IPS-15b (cell line): ENCODE data around the gene CD4.

Experiments
- H3K27me3 ChIP-seq: one replicate; pipeline ENCODE4 v1.6.1; 2013; ENCODE audit warnings: low read length; ENCODE audit not compliant: control insufficient read depth, insufficient read depth
- H3K36me3 ChIP-seq: one replicate; pipeline ENCODE4 v1.6.1; 2013; ENCODE audit warnings: low read length; ENCODE audit not compliant: control insufficient read depth, insufficient read depth
- H3K4me1 ChIP-seq: one replicate; pipeline ENCODE4 v1.6.1; 2013; ENCODE audit warnings: mild to moderate bottlenecking, low read length; ENCODE audit not compliant: control insufficient read depth, insufficient read depth
- H3K4me3 ChIP-seq: one replicate; pipeline ENCODE4 v1.5.1; 2013; ENCODE audit warnings: low read depth, low read length
- H3K9ac ChIP-seq: one replicate; pipeline ENCODE4 v1.6.1; 2013; ENCODE audit warnings: low read depth, mild to moderate bottlenecking, low read length
- H3K9me3 ChIP-seq: one replicate; pipeline ENCODE4 v1.6.1; 2013; ENCODE audit warnings: mild to moderate bottlenecking, low read length; ENCODE audit not compliant: control insufficient read depth, insufficient read depth

CD4 gene

GRCh38 chr12:6822426-6823135 lies 33.3 kb downstream of the CD4 start:
- peak overlapping the region; percentile 77 for H3K4me3 ChIP-seq
- peaks cover 3% of the 10 kb centered on the region for H3K36me3 ChIP-seq
- H3K27me3 ChIP-seq = peaks cover 51% of the 10 kb centered on the region
- H3K4me1 ChIP-seq = peaks cover 31% of the 10 kb centered on the region
- no peak overlapping the region for H3K9ac ChIP-seq
- no peaks in the 10 kb centered on the region for H3K9me3 ChIP-seq

DNA sequence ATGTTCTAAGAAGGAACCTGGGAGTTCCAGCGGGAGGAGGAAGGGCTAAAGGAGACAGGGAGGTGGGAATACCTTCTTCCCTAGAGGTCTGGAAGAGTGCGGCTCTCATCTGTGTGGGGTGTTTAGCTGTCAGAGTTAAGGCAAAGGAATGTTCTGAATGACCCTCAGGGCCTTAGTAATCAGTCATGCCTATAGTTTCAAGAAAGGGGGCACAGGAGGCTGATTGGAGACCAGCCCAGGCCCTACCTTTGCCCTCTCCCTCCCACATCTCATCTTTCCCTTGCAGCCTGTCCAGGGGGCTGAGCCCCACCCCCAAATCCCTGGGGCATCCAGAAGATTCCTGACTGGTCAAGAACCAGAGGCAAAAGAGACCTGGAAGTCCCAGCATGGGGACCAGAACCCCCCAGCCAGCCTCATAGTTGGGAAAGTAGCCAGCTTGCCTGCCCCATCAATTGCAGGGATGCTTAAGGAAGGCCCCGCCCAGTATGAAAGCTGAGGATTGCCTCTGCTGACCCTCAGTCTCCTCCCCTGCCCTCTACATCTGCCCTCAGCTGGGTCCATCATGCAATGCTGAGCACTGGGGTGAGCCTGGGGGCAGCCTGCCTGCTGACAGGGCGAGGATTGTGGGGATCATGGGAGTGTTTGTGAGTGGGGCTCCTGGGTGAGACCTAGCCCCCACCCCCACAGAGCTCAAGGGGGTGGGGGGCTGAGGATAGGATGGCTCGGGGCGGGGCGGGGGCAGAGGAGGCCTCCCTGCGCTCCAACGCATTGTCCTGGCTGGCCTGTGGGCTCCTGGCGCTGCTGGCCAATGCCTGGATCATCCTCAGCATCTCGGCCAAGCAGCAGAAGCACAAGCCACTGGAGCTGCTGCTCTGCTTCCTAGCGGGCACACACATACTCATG lies 34.1 kb downstream of the CD4 start:
- Histone ChIP-seq H3K9ac (no peak overlapping the region), H3K4me1 (peaks cover 31% of the 10 kb centered on the region), H3K9me3 (no peaks in the 10 kb centered on the region), H3K36me3 (peaks cover 3% of the 10 kb centered on the region), H3K4me3 (no peak overlapping the region), H3K27me3 (peaks cover 51% of the 10 kb centered on the region)

GRCh38 chr12:6824085-6824775 lies 34.9 kb downstream of the CD4 start:
- Histone ChIP-seq H3K4me3 (peak overlapping the region; percentile 59), H3K36me3 (peaks cover 8% of the 10 kb centered on the region), H3K27me3 (peaks cover 50% of the 10 kb centered on the region), H3K4me1 (peaks cover 30% of the 10 kb centered on the region), H3K9ac (no peak overlapping the region), H3K9me3 (no peaks in the 10 kb centered on the region)

- Histone ChIP-seq H3K4me3 (peak overlapping the region; percentile 59), H3K4me1 (peaks cover 25% of the 10 kb centered on the region), H3K36me3 (peaks cover 8% of the 10 kb centered on the region), H3K9me3 (no peaks in the 10 kb centered on the region), H3K9ac (peak overlapping the region; percentile 60), H3K27me3 (peaks cover 43% of the 10 kb centered on the region)
Measured at GRCh38 chr12:6824901-6825381, 35.6 kb downstream of the CD4 start.

DNA sequence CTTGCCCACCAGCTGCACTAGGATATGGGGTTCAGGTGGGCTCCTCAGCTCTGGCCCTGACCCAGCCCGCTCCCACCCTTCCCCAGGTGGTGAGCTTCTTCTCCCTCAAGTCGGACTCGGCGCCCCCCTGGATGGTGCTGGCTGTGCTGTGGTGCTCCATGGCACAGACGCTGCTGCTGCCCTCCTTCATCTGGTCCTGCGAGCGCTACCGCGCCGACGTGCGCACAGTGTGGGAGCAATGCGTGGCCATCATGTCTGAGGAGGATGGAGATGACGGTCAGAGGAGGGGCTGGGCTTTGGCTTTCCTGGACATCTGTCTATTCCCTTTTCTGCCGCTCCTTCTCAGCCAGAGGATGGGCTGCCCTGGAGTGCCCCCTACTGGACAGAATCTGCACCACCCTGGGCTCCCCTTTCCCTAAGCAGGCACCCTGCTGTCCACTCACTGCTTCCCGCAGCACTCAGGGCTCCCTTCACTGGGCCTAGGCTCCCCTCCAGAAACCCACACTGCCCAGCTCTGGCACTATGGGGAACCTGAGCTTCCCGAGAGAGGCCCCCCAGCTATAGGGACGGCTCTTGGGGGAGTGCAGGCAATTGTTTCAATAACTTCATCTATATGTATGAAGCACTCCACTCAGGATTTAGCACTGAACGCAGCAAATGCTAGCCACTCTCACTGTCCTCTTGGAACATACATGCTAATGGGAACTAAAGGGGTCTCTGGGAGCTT lies 36.2 kb downstream of the CD4 start:
- Histone ChIP-seq H3K9me3 (no peaks in the 10 kb centered on the region), H3K9ac (peak overlapping the region; percentile 60), H3K4me3 (peak overlapping the region; percentile 59), H3K27me3 (peaks cover 37% of the 10 kb centered on the region), H3K36me3 (peaks cover 14% of the 10 kb centered on the region), H3K4me1 (peaks cover 19% of the 10 kb centered on the region)

DNA sequence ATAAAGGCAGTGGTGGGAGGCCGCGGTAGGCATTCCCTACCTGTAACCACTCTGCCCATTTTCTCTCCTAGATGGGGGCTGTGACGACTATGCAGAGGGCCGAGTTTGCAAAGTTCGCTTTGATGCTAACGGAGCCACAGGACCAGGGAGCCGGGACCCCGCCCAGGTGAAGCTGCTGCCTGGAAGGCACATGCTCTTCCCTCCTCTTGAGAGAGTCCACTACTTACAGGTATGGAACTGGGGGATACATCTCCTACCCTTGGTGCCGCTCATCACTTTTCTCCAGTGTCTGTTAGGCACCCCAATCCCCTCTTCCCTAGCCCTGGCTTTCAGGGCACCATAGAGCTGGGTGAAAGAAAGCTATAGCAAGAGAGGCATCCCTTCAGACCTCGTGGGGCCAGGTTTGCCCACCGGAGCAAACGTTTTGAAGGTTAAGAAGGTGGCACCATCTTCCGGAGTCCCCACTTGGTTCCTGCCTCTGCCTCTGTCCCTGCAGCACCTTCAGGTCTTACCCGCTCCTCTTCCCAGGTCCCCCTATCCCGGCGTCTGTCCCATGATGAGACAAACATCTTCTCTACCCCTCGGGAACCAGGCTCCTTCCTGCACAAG lies 36.9 kb downstream of the CD4 start:
- peaks cover 37% of the 10 kb centered on the region for H3K27me3 ChIP-seq
- no peaks in the 10 kb centered on the region for H3K9me3 ChIP-seq
- peaks cover 20% of the 10 kb centered on the region for H3K36me3 ChIP-seq
- peaks cover 15% of the 10 kb centered on the region for H3K4me1 ChIP-seq
- peak overlapping the region; percentile 5 for H3K4me3 ChIP-seq
- no peak overlapping the region for H3K9ac ChIP-seq

DNA sequence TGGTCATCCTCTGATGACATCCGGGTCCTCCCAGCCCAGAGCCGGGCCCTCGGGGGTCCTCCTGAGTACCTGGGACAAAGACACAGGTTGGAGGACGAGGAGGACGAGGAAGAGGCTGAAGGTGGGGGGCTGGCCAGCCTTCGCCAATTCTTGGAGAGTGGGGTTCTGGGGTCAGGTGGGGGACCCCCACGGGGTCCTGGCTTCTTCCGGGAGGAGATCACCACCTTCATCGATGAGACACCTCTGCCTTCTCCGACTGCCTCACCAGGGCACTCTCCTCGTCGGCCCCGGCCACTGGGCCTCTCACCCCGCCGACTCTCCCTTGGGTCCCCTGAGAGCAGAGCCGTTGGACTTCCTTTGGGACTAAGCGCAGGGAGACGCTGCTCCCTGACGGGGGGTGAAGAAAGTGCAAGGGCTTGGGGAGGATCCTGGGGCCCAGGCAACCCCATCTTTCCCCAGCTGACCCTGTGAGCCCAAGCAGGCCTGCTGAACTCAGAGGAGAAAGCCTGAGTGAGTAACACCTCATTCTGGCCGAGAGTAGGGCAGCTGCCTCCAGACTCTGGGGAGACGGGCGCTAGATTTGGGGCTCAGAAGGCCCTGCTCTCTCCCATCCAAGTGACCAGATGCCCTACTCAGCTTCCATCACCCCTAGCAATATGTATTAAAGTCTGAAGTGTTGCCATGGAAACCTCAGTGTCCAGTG lies 37.6 kb downstream of the CD4 start:
- H3K36me3 ChIP-seq = peaks cover 27% of the 10 kb centered on the region
- peaks cover 15% of the 10 kb centered on the region for H3K4me1 ChIP-seq
- H3K27me3 ChIP-seq = peaks cover 37% of the 10 kb centered on the region
- peak overlapping the region; percentile 47 for H3K4me3 ChIP-seq
- no peak overlapping the region for H3K9ac ChIP-seq
- no peaks in the 10 kb centered on the region for H3K9me3 ChIP-seq

- H3K9ac ChIP-seq = no peak overlapping the region
- H3K4me3 ChIP-seq = peak overlapping the region; percentile 47
- H3K27me3 ChIP-seq = peaks cover 31% of the 10 kb centered on the region
- H3K36me3 ChIP-seq = peaks cover 31% of the 10 kb centered on the region
- no peaks in the 10 kb centered on the region for H3K9me3 ChIP-seq
- peaks cover 15% of the 10 kb centered on the region for H3K4me1 ChIP-seq
Measured at GRCh38 chr12:6827437-6827911, 38.1 kb downstream of the CD4 start.

- peaks cover 31% of the 10 kb centered on the region for H3K36me3 ChIP-seq
- no peaks in the 10 kb centered on the region for H3K9me3 ChIP-seq
- peak within 1 kb of the TSS; percentile 77 for H3K9ac ChIP-seq
- H3K4me1 ChIP-seq = peaks cover 10% of the 10 kb centered on the region
- peak within 1 kb of the TSS; percentile 82 for H3K4me3 ChIP-seq
- H3K27me3 ChIP-seq = peaks cover 26% of the 10 kb centered on the region
Measured at GRCh38 chr12:6827982-6828780, 38.9 kb downstream of the CD4 start, which contains the start of gene P3H3. Gene P3H3, plus strand, starts transcription at chr12:6828407. Its CDS starts 34 bp downstream, at chr12:6828441.
